PC-3 (cell line): ENCODE results near the gene RNU5D-1.

Experiments
- EZH2 ChIP-seq: fragments of 300-600 bp; sonication (generic); IDR thresholded peaks from one replicate; pipeline ENCODE4 v1.6.1; 2017; ENCODE audit warnings: antibody characterized with exemption, mild to moderate bottlenecking, low read length; ENCODE audit not compliant: unreplicated experiment
- EZH2phosphoT487 ChIP-seq: fragments of 300-600 bp; sonication (generic); IDR thresholded peaks from 2 replicates; pipeline ENCODE4 v1.6.1; 2018; ENCODE audit warnings: mild to moderate bottlenecking, antibody characterized with exemption, low read length, borderline replicate concordance
- TF ChIP-seq, protein P1 (sequence below): fragments of 300-600 bp; sonication (generic); conservative IDR thresholded peaks from 2 replicates; pipeline ENCODE4 v1.5.1; 2017; ENCODE audit warnings: antibody characterized with exemption, low read depth, mild to moderate bottlenecking, low read length

DNA sequence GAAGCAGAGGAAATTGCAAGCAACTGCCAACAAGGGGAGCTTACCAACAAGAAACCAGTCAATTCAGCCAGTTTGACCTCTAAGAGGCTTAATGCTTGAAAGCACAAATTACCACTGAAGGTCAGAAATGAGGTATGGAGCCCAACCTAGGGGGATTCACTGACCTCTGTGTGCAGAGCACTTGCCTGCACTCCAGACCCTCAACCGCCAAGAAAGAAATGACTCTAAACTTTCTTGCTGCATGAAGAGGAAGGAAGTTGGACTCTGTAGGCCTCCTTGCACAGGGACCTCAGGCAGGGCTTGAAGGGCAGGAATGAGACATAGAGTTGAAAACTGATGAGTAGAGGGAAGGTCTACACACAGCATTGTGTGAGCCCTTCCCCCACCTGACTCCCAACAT lies 46.4 kb downstream of the RNU5D-1 start:
- no peak for TF ChIP-seq EZH2
- TF ChIP-seq, protein P1, sequence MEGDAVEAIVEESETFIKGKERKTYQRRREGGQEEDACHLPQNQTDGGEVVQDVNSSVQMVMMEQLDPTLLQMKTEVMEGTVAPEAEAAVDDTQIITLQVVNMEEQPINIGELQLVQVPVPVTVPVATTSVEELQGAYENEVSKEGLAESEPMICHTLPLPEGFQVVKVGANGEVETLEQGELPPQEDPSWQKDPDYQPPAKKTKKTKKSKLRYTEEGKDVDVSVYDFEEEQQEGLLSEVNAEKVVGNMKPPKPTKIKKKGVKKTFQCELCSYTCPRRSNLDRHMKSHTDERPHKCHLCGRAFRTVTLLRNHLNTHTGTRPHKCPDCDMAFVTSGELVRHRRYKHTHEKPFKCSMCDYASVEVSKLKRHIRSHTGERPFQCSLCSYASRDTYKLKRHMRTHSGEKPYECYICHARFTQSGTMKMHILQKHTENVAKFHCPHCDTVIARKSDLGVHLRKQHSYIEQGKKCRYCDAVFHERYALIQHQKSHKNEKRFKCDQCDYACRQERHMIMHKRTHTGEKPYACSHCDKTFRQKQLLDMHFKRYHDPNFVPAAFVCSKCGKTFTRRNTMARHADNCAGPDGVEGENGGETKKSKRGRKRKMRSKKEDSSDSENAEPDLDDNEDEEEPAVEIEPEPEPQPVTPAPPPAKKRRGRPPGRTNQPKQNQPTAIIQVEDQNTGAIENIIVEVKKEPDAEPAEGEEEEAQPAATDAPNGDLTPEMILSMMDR = no peak
- TF ChIP-seq EZH2phosphoT487 = no peak
